Neutrophil (primary cell): ENCODE results near the gene SPATA6L.

Source experiments
- H3K27ac ChIP-seq: fragments of 200-600 bp; sonication (generic); 2 replicates; pipeline ENCODE4 v1.5.1; 2016; ENCODE audit warnings: mild to moderate bottlenecking, moderate library complexity
- H3K27me3 ChIP-seq: fragments of 200-600 bp; sonication (generic); 2 replicates; pipeline ENCODE4 v1.6.0; 2016; ENCODE audit warnings: mild to moderate bottlenecking
- H3K36me3 ChIP-seq: fragments of 200-600 bp; sonication (generic); 2 replicates; pipeline ENCODE4 v1.5.1; 2017
- H3K4me1 ChIP-seq, 2 experiments: fragments of 200-600 bp in 1 of 2; sonication (generic) in 1 of 2; 1 replicate in 1 of 2; 2 replicates in 1 of 2; pipeline versions ENCODE4 v1.5.1 to v1.6.1; 2013 to 2016; ENCODE audit warnings: low read depth in 1 of 2, low read length in 1 of 2, mild to moderate bottlenecking in 1 of 2, moderate library complexity in 1 of 2; ENCODE audit not compliant: control insufficient read depth in 1 of 2, insufficient read depth in 1 of 2
- H3K4me3 ChIP-seq, 2 experiments: fragments of 200-600 bp in 1 of 2; sonication (generic) in 1 of 2; 1 replicate in 1 of 2; 2 replicates in 1 of 2; pipeline ENCODE4 v1.5.1; 2013 to 2016; ENCODE audit warnings: low read depth in 1 of 2, low read length in 1 of 2, mild to moderate bottlenecking in 1 of 2, moderate library complexity in 1 of 2
- H3K9me3 ChIP-seq: fragments of 200-600 bp; sonication (generic); 2 replicates; pipeline ENCODE4 v1.5.1; 2016
- CTCF ChIP-seq: fragments of 200-600 bp; sonication (generic); IDR thresholded peaks from 2 replicates; pipeline ENCODE4 v1.5.1; 2016; ENCODE audit warnings: antibody characterized with exemption

The SPATA6L gene

GRCh38 chr9:4603830-4604229, 62.5 kb downstream of the SPATA6L start:
- H3K4me1 ChIP-seq = no peaks in the 10 kb centered on the region
- H3K27me3 ChIP-seq = peaks cover 25% of the 10 kb centered on the region
- no peak for TF ChIP-seq CTCF
- H3K36me3 ChIP-seq = no peaks in the 10 kb centered on the region
- no peak overlapping the region for H3K27ac ChIP-seq
- no peak overlapping the region for H3K4me3 ChIP-seq
- no peaks in the 10 kb centered on the region for H3K9me3 ChIP-seq

- Histone ChIP-seq H3K4me3 (no peak overlapping the region), H3K9me3 (no peaks in the 10 kb centered on the region), H3K36me3 (no peaks in the 10 kb centered on the region), H3K27me3 (peaks cover 25% of the 10 kb centered on the region), H3K4me1 (peaks cover 6 to 10% of the 10 kb centered on the region in 2 experiments), H3K27ac (no peak overlapping the region)
- no peak for TF ChIP-seq CTCF
Measured at GRCh38 chr9:4600368-4600767, 65.9 kb downstream of the SPATA6L start.

GRCh38 chr9:4596165-4596922, 69.9 kb downstream of the SPATA6L start:
- peak overlapping the region in 1 of 2 experiments; percentile 7 for H3K4me3 ChIP-seq
- no peaks in the 10 kb centered on the region for H3K36me3 ChIP-seq
- H3K27me3 ChIP-seq = peaks cover 19% of the 10 kb centered on the region
- no peak for TF ChIP-seq CTCF
- H3K27ac ChIP-seq = peak overlapping the region; percentile 43
- H3K9me3 ChIP-seq = no peaks in the 10 kb centered on the region
- H3K4me1 ChIP-seq = peaks cover 6 to 10% of the 10 kb centered on the region in 2 experiments

- no peaks in the 10 kb centered on the region for H3K36me3 ChIP-seq
- H3K9me3 ChIP-seq = no peaks in the 10 kb centered on the region
- no peak overlapping the region for H3K4me3 ChIP-seq
- H3K27me3 ChIP-seq = peaks cover 5% of the 10 kb centered on the region
- H3K27ac ChIP-seq = no peak overlapping the region
- peaks cover 6 to 10% of the 10 kb centered on the region in 2 experiments for H3K4me1 ChIP-seq
- no peak for TF ChIP-seq CTCF
Measured at GRCh38 chr9:4594994-4595393, 71.3 kb downstream of the SPATA6L start.

- TF ChIP-seq CTCF = no peak
- Histone ChIP-seq H3K36me3 (no peaks in the 10 kb centered on the region), H3K4me1 (peaks cover 6 to 10% of the 10 kb centered on the region in 2 experiments)
Measured at GRCh38 chr9:4594545-4594944, 71.7 kb downstream of the SPATA6L start.

More at GRCh38 chr9:4594545-4594944, 71.7 kb downstream of the SPATA6L start:
- Histone ChIP-seq H3K27ac (no peak overlapping the region), H3K9me3 (no peaks in the 10 kb centered on the region), H3K4me3 (no peak overlapping the region), H3K27me3 (peaks cover 1% of the 10 kb centered on the region)
